Suprapubic skin (tissue), 4 donors: ENCODE data around the gene ABCF2.

Experiments used
- CTCF ChIP-seq, 2 donors: fragments of 200-600 bp in 1 of 2; fragments of 450-650 bp in 1 of 2; sonication (generic) in 1 of 2; IDR thresholded peaks; one replicate each; pipeline ENCODE4 v1.5.1; 2016 to 2019; ENCODE audit warnings: antibody characterized with exemption in 2 of 2, mild to moderate bottlenecking in 1 of 2, moderate library complexity in 1 of 2
- EP300 ChIP-seq: sonication (generic); formaldehyde crosslinking; IDR thresholded peaks from one replicate; pipeline ENCODE4 v1.6.1; 2017; ENCODE audit warnings: antibody characterized with exemption
- POLR2A ChIP-seq, 2 donors: fragments of 450-650 bp; IDR thresholded peaks; one replicate each; pipeline ENCODE4 v1.6.1; 2017; ENCODE audit warnings: antibody characterized with exemption in 2 of 2, mild to moderate bottlenecking in 2 of 2, moderate library complexity in 2 of 2
- POLR2AphosphoS5 ChIP-seq, 3 donors: sonication (generic); formaldehyde crosslinking; IDR thresholded peaks; one replicate each; pipeline ENCODE4 v1.6.1; 2017; ENCODE audit warnings: antibody characterized with exemption in 3 of 3

DNA sequence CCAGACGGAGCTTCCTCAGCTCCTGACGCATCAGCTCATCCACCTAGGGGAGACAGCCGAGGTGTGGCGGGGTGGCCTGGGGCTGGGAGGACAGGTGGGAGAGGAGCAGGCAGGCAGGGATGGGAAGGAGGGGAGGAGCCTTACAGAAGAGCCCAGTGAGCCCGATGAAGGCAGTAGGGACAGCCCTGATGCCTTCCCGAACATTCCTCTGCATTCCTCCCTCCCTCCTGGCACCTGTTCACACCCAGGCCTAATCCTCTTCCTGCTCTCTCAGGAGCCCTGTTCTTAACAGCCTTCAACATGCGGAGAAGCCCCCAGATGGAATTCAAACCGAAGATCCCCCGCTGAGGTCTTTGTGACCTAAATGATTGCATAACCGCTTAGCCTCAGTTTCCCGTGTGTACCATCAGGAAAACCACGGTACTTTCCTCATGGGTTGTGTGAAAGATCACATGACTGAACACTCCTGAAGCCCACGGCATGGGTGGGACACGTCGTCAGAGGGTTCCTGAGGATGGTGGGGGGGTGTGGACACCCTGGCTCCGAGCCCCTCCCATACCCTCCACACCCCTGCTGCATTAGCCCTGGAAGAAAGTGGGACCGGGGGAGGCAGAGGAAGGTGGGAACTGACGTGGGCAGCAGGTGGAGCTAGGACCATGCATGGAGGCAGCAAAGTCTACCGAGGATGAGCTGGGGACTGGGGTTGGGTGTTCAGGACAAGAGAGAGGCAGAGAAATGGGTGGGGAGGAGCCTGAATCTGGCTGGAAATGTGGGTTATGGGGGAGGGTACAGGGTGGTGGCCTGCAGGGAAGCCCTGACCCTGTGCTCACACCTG lies 31.2 kb downstream of the ABCF2 start:
- TF ChIP-seq CTCF (IDR thresholded peaks at IDR 0.05) (no peak), EP300 (no peak), POLR2A (IDR thresholded peaks at IDR 0.05) (no peak), POLR2AphosphoS5 (IDR thresholded peaks at IDR 0.05) (no peak)
